Uterus (tissue), 2 donors: ENCODE data around the gene ZC3H11A.

ENCODE experiments used
- POLR2A ChIP-seq, 2 donors: fragments of 450-650 bp; IDR thresholded peaks; one replicate each; pipeline ENCODE4 v1.6.1; 2016; ENCODE audit warnings: antibody characterized with exemption in 2 of 2, mild to moderate bottlenecking in 1 of 2, moderate library complexity in 1 of 2
- TF ChIP-seq, protein P1 (sequence below), 4 experiments: fragments of 200-600 bp in 2 of 4; fragments of 450-650 bp in 2 of 4; sonication (generic) in 2 of 4; IDR thresholded peaks; one replicate each; pipeline ENCODE4 v1.5.1; 2016 to 2019; ENCODE audit warnings: antibody characterized with exemption in 4 of 4, mild to moderate bottlenecking in 2 of 4, moderate library complexity in 1 of 4

DNA sequence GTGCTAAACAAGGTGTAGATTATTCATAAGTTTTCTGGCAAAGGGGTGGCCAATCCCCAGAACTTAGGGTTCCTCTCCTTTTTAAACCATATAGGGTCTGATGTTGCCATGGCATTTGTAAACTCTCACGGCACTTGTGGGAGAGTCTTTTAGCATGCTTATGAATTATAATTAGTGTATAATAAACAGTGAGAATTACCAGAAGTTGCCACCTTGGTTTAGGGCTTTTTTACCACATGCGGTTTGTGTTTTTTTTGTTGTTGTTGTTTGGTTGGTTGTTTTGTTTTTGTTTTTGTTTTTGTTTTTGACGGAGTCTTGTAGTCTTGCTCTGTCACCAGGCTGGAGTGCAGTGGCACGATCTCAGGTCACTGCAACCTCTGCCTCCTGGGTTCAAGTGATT is 39.4 kb upstream of the ZC3H11A start:
- TF ChIP-seq, protein P1, sequence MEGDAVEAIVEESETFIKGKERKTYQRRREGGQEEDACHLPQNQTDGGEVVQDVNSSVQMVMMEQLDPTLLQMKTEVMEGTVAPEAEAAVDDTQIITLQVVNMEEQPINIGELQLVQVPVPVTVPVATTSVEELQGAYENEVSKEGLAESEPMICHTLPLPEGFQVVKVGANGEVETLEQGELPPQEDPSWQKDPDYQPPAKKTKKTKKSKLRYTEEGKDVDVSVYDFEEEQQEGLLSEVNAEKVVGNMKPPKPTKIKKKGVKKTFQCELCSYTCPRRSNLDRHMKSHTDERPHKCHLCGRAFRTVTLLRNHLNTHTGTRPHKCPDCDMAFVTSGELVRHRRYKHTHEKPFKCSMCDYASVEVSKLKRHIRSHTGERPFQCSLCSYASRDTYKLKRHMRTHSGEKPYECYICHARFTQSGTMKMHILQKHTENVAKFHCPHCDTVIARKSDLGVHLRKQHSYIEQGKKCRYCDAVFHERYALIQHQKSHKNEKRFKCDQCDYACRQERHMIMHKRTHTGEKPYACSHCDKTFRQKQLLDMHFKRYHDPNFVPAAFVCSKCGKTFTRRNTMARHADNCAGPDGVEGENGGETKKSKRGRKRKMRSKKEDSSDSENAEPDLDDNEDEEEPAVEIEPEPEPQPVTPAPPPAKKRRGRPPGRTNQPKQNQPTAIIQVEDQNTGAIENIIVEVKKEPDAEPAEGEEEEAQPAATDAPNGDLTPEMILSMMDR (IDR thresholded peaks at IDR 0.05): no peak
- TF ChIP-seq POLR2A (IDR thresholded peaks at IDR 0.05): no peak
